IPS DF 6.9 (cell line): Measurements from ENCODE around the gene ZBTB5.
"Not testable (repeated sequence)": the region's sequence is repeated elsewhere in the genome, so short reads cannot be mapped to it uniquely, and the experiment has no call there.

ENCODE experiments used
- DNase-seq: peaks from one replicate; pipeline ENCODE4 v3.0.0-alpha.2; 2013; ENCODE audit warnings: low read depth, low spot score
- H3K27ac ChIP-seq: one replicate; pipeline ENCODE4 v1.5.1; 2013; ENCODE audit warnings: low read length, control low read depth
- H3K27me3 ChIP-seq: 2 replicates; pipeline ENCODE4 v1.6.1; 2013; ENCODE audit warnings: mild to moderate bottlenecking, low read length; ENCODE audit not compliant: control insufficient read depth, insufficient read depth
- H3K36me3 ChIP-seq: 2 replicates; pipeline ENCODE4 v1.6.1; 2013; ENCODE audit warnings: low read length; ENCODE audit not compliant: control insufficient read depth, insufficient read depth
- H3K4me1 ChIP-seq: 2 replicates; pipeline ENCODE4 v1.6.1; 2013; ENCODE audit warnings: low read length; ENCODE audit not compliant: control insufficient read depth, insufficient read depth
- H3K4me3 ChIP-seq: 2 replicates; pipeline ENCODE4 v1.5.1; 2013; ENCODE audit warnings: mild to moderate bottlenecking, low read length
- H3K9me3 ChIP-seq: 2 replicates; pipeline ENCODE4 v1.6.1; 2013; ENCODE audit warnings: low read length, inconsistent platforms; ENCODE audit not compliant: control insufficient read depth, insufficient read depth
- WGBS: extraction: QIAGEN DNeasy Blood & Tissue Kit; methylation state at CpG from one replicate; pipeline ENCODE4 v1.1.7; 2013; ENCODE audit warnings: mixed read lengths, missing lambda C conversion rate; ENCODE audit not compliant: insufficient read length, insufficient coverage; 5-methylcytosine and 5-hydroxymethylcytosine counted together

Gene ZBTB5

GRCh38 chr9:37437621-37438020 is 27.6 kb downstream of the ZBTB5 start:
- Histone ChIP-seq H3K4me3 (no peak overlapping the region), H3K36me3 (peaks cover 42% of the 10 kb centered on the region), H3K27me3 (no peaks in the 10 kb centered on the region), H3K27ac (no peak overlapping the region), H3K4me1 (peaks cover 4% of the 10 kb centered on the region; the same call in 1 of the 2 replicates), H3K9me3 (no peaks in the 10 kb centered on the region)
- WGBS, result no CpG with 5 or more reads among the region's 4 CpGs
- DNase-seq, result no peak

GRCh38 chr9:37437010-37437409 is 28.2 kb downstream of the ZBTB5 start:
- no peak overlapping the region for H3K4me3 ChIP-seq
- no peak overlapping the region for H3K27ac ChIP-seq
- WGBS, result no CpG with 5 or more reads among the region's 6 CpGs
- H3K36me3 ChIP-seq, result peaks cover 37% of the 10 kb centered on the region
- no peak for DNase-seq
- peaks cover 4% of the 10 kb centered on the region; the same call in 1 of the 2 replicates for H3K4me1 ChIP-seq
- H3K27me3 ChIP-seq, result no peaks in the 10 kb centered on the region
- H3K9me3 ChIP-seq, result no peaks in the 10 kb centered on the region

GRCh38 chr9:37436540-37436939 is 28.7 kb downstream of the ZBTB5 start:
- Histone ChIP-seq H3K27ac (no peak overlapping the region), H3K4me1 (peaks cover 4% of the 10 kb centered on the region; the same call in 1 of the 2 replicates), H3K27me3 (no peaks in the 10 kb centered on the region), H3K36me3 (peaks cover 37% of the 10 kb centered on the region; the same call in 1 of the 2 replicates), H3K9me3 (no peaks in the 10 kb centered on the region), H3K4me3 (no peak overlapping the region)
- DNase-seq, result no peak
- WGBS, result no CpG with 5 or more reads among the region's 5 CpGs

GRCh38 chr9:37433867-37434371 is 31.3 kb downstream of the ZBTB5 start:
- no peak overlapping the region for H3K4me3 ChIP-seq
- no peaks in the 10 kb centered on the region for H3K9me3 ChIP-seq
- WGBS, result no CpG with 5 or more reads among the region's 7 CpGs
- H3K4me1 ChIP-seq, result peaks cover 4% of the 10 kb centered on the region; the same call in 1 of the 2 replicates
- no peak overlapping the region for H3K27ac ChIP-seq
- peaks cover 35% of the 10 kb centered on the region for H3K36me3 ChIP-seq
- DNase-seq, result no peak
- H3K27me3 ChIP-seq, result no peaks in the 10 kb centered on the region

GRCh38 chr9:37432020-37432419 is 33.2 kb downstream of the ZBTB5 start:
- no CpG with 5 or more reads among the region's 6 CpGs for WGBS
- DNase-seq, result no peak
- Histone ChIP-seq H3K27ac (no peak overlapping the region), H3K4me3 (no peak overlapping the region), H3K36me3 (peaks cover 35% of the 10 kb centered on the region), H3K4me1 (peaks cover 4% of the 10 kb centered on the region; the same call in 1 of the 2 replicates), H3K27me3 (no peaks in the 10 kb centered on the region), H3K9me3 (no peaks in the 10 kb centered on the region)

- peaks cover 37% of the 10 kb centered on the region for H3K36me3 ChIP-seq
- no peak for DNase-seq
- WGBS, result no CpG with 5 or more reads among the region's 14 CpGs
Observed at GRCh38 chr9:37430841-37431597, 34.2 kb downstream of the ZBTB5 start.

GRCh38 chr9:37429441-37430285 is 35.6 kb downstream of the ZBTB5 start:
- H3K9me3 ChIP-seq, result no peaks in the 10 kb centered on the region
- no peak overlapping the region for H3K4me3 ChIP-seq
- H3K36me3 ChIP-seq, result peaks cover 33% of the 10 kb centered on the region
- H3K4me1 ChIP-seq, result peaks cover 4% of the 10 kb centered on the region; the same call in 1 of the 2 replicates
- no CpG with 5 or more reads among the region's 17 CpGs for WGBS
- no peak for DNase-seq
- no peak overlapping the region for H3K27ac ChIP-seq
- H3K27me3 ChIP-seq, result no peaks in the 10 kb centered on the region

More at GRCh38 chr9:37430841-37431597, 34.2 kb downstream of the ZBTB5 start:
- Histone ChIP-seq H3K27me3 (no peaks in the 10 kb centered on the region), H3K27ac (no peak overlapping the region), H3K9me3 (no peaks in the 10 kb centered on the region), H3K4me3 (no peak overlapping the region), H3K4me1 (peaks cover 4% of the 10 kb centered on the region; the same call in 1 of the 2 replicates)

- no peak for DNase-seq
- Histone ChIP-seq H3K27me3 (no peaks in the 10 kb centered on the region), H3K9me3 (no peaks in the 10 kb centered on the region), H3K4me1 (0 out of 2 replicates have a peak, but pooled peaks cover 3% of the 10 kb centered on the region), H3K36me3 (peaks cover 33% of the 10 kb centered on the region), H3K27ac (no peak overlapping the region), H3K4me3 (no peak overlapping the region)
- WGBS, result no CpG with 5 or more reads among the region's 14 CpGs
Observed at GRCh38 chr9:37428345-37428744, 36.9 kb downstream of the ZBTB5 start.

GRCh38 chr9:37426846-37427245 is 38.4 kb downstream of the ZBTB5 start:
- Histone ChIP-seq H3K4me3 (no peak overlapping the region), H3K27me3 (no peaks in the 10 kb centered on the region), H3K27ac (no peak overlapping the region), H3K9me3 (no peaks in the 10 kb centered on the region), H3K4me1 (0 out of 2 replicates have a peak, but pooled peaks cover 3% of the 10 kb centered on the region), H3K36me3 (peaks cover 31% of the 10 kb centered on the region)
- DNase-seq, result no peak
- WGBS, result no CpG with 5 or more reads among the region's 6 CpGs

GRCh38 chr9:37426431-37426830 is 38.8 kb downstream of the ZBTB5 start:
- peaks cover 29% of the 10 kb centered on the region for H3K36me3 ChIP-seq
- not testable (repeated sequence) for H3K4me1 ChIP-seq, H3K27ac ChIP-seq, DNase-seq, H3K27me3 ChIP-seq, H3K4me3 ChIP-seq, H3K9me3 ChIP-seq
- WGBS, result no CpG with 5 or more reads among the region's 15 CpGs
